Activated B cell treated with CpG ODN at 0.5 μM for 24 hours (primary cell): ENCODE measurements around the gene FBXL4. TPM values are rescaled to one million over a fixed set of nuclear protein-coding genes. Genes with fewer than 3 reads are reported as not detected.

Experiments
- ATAC-seq: fragments of 200-7000 bp; cut with Tn5 transposase; one replicate; pipeline ENCODE4 v1.10.0; 2021; ENCODE audit warnings: low read depth, mild to moderate bottlenecking, moderate library complexity
- CTCF ChIA-PET: fragments of 350-600 bp; sonication (Branson Sonifier 250); formaldehyde crosslinking; loops from one replicate; lab custom pipeline; 2021; ENCODE audit warnings: antibody characterized with exemption; lab: Charles Lee
- POLR2A ChIA-PET: fragments of 350-600 bp; sonication (Branson Sonifier 250); formaldehyde crosslinking; loops from one replicate; lab custom pipeline; 2021; ENCODE audit warnings: antibody characterized with exemption; lab: Charles Lee
- DNase-seq: peaks from one replicate; pipeline ENCODE4 v3.0.0; 2022
- H3K27ac Mint-ChIP-seq: one replicate; pipeline ENCODE4 v1.8.0; 2020; ENCODE audit warnings: mixed read lengths
- H3K27me3 Mint-ChIP-seq: one replicate; pipeline ENCODE4 v1.8.0; 2021; ENCODE audit warnings: mixed read lengths
- H3K36me3 Mint-ChIP-seq: one replicate; pipeline ENCODE4 v1.8.0; 2021; ENCODE audit warnings: low read depth, mixed read lengths
- H3K4me1 Mint-ChIP-seq: one replicate; pipeline ENCODE4 v1.8.0; 2021; ENCODE audit warnings: mixed read lengths
- H3K4me3 Mint-ChIP-seq: one replicate; pipeline ENCODE4 v1.8.0; 2020; ENCODE audit warnings: mild to moderate bottlenecking, mixed read lengths
- H3K9me3 Mint-ChIP-seq: one replicate; pipeline ENCODE4 v1.8.0; 2020; ENCODE audit warnings: mixed read lengths
- intact Hi-C: fragments of 100-400 bp; cut with micrococcal nuclease; formaldehyde crosslinking; loops from one replicate; pipeline ENCODE4 v1.15.1; 2024
- total RNA-seq: library from RNA; stranded (reverse); gene quantifications from 2 replicates; pipeline ENCODE4 v1.2.3, GENCODE V29; 2022
- TF ChIP-seq, protein P1 (sequence below): fragments of 200-600 bp; IDR thresholded peaks from one replicate; pipeline ENCODE4 v1.8.0; 2022; ENCODE audit warnings: antibody characterized with exemption, mild to moderate bottlenecking

FBXL4 gene
- total RNA-seq, 1 donor from 2014 or later, result 10.8 TPM

GRCh38 chr6:98836025-98836961 lies 111.5 kb downstream of the FBXL4 start:
- H3K36me3 Mint-ChIP-seq, result no peaks in the 10 kb centered on the region
- ATAC-seq, result no peak
- ChIA-PET POLR2A (no interaction called here), CTCF (no interaction called here)
- DNase-seq, result no peak
- H3K4me1 Mint-ChIP-seq, result peaks cover 40% of the 10 kb centered on the region
- no peaks in the 10 kb centered on the region for H3K9me3 Mint-ChIP-seq
- TF ChIP-seq, protein P1, sequence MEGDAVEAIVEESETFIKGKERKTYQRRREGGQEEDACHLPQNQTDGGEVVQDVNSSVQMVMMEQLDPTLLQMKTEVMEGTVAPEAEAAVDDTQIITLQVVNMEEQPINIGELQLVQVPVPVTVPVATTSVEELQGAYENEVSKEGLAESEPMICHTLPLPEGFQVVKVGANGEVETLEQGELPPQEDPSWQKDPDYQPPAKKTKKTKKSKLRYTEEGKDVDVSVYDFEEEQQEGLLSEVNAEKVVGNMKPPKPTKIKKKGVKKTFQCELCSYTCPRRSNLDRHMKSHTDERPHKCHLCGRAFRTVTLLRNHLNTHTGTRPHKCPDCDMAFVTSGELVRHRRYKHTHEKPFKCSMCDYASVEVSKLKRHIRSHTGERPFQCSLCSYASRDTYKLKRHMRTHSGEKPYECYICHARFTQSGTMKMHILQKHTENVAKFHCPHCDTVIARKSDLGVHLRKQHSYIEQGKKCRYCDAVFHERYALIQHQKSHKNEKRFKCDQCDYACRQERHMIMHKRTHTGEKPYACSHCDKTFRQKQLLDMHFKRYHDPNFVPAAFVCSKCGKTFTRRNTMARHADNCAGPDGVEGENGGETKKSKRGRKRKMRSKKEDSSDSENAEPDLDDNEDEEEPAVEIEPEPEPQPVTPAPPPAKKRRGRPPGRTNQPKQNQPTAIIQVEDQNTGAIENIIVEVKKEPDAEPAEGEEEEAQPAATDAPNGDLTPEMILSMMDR, result no peak
- peaks cover 59% of the 10 kb centered on the region for H3K27me3 Mint-ChIP-seq
- peak overlapping the region; percentile 61 for H3K4me3 Mint-ChIP-seq
- intact Hi-C loops, result loop anchor here (10.0 kb wide), 1 partner anchor 1911 kb away; the partner anchor contains the start of gene KLHL32
- no peak overlapping the region for H3K27ac Mint-ChIP-seq

GRCh38 chr6:98835149-98836024 lies 112.4 kb downstream of the FBXL4 start:
- ATAC-seq (no peak), DNase-seq (no peak)
- peaks cover 62% of the 10 kb centered on the region for H3K27me3 Mint-ChIP-seq
- peaks cover 47% of the 10 kb centered on the region for H3K4me1 Mint-ChIP-seq
- H3K27ac Mint-ChIP-seq, result no peak overlapping the region
- POLR2A ChIA-PET, result no interaction called here
- CTCF ChIA-PET, result no interaction called here
- no peaks in the 10 kb centered on the region for H3K36me3 Mint-ChIP-seq
- TF ChIP-seq, protein P1, result no peak
- peak overlapping the region; percentile 16 for H3K4me3 Mint-ChIP-seq
- intact Hi-C loops, result loop anchor here (2.0 to 10.0 kb wide), 3 partner anchors 111 to 1911 kb away; partner anchors contain the start of genes FBXL4, KLHL32 and MMS22L
- no peaks in the 10 kb centered on the region for H3K9me3 Mint-ChIP-seq

- intact Hi-C loops, result loop anchor here (1.0 to 10.0 kb wide), 7 partner anchors 11 to 1937 kb away; partner anchors contain the start of genes FBXL4, KLHL32, MMS22L and NDUFAF4
- Mint-ChIP-seq H3K4me1 (peaks cover 47% of the 10 kb centered on the region), H3K27ac (no peak within 1 kb of the TSS), H3K36me3 (no peaks in the 10 kb centered on the region), H3K27me3 (peaks cover 60% of the 10 kb centered on the region), H3K9me3 (no peaks in the 10 kb centered on the region), H3K4me3 (peak within 1 kb of the TSS; percentile 89)
- DNase-seq (peak; percentile 48), ATAC-seq (peak; percentile 88)
- ChIA-PET CTCF (no interaction called here), POLR2A (interaction anchor here (0.6 to 1.1 kb wide), 2 partner anchors 1165 to 1337 kb away, joined by 3 to 4 read pairs; no protein-coding TSS in a partner anchor)
- TF ChIP-seq, protein P1, result no peak
These were observed 113.4 kb downstream of the FBXL4 start, which contains the start of gene POU3F2 for GRCh38 chr6:98834060-98835031. TSS of gene POU3F2 (plus strand) at chr6:98834574. CDS start at chr6:98834874, 300 bp downstream.

- peaks cover 53% of the 10 kb centered on the region for H3K4me1 Mint-ChIP-seq
- TF ChIP-seq, protein P1, result no peak
- no peak for DNase-seq
- POLR2A ChIA-PET, result interaction anchor here (1.1 kb wide), 1 partner anchor 1165 kb away, joined by 4 read pairs; no protein-coding TSS in a partner anchor
- CTCF ChIA-PET, result no interaction called here
- peaks cover 68% of the 10 kb centered on the region for H3K27me3 Mint-ChIP-seq
- H3K36me3 Mint-ChIP-seq, result no peaks in the 10 kb centered on the region
- intact Hi-C loops, result loop anchor here (1.0 to 10.0 kb wide), 7 partner anchors 12 to 1936 kb away; partner anchors contain the start of genes FBXL4, KLHL32, MMS22L and NDUFAF4
- H3K9me3 Mint-ChIP-seq, result no peaks in the 10 kb centered on the region
- peak overlapping the region; percentile 89 for H3K4me3 Mint-ChIP-seq
- no peak overlapping the region for H3K27ac Mint-ChIP-seq
- ATAC-seq, result peak; percentile 18
These were observed 114.3 kb downstream of the FBXL4 start for GRCh38 chr6:98833307-98834059.
